HEK293 (cell line): ENCODE data around the gene PTH2.

Experiments used
- CTCF ChIA-PET: fragments of 350-600 bp; formaldehyde crosslinking; extraction: SDS; loops from one replicate; lab custom pipeline; 2021; ENCODE audit warnings: antibody characterized with exemption; lab: Yijun Ruan, JAX
- POLR2A ChIA-PET: fragments of 300-600 bp; formaldehyde crosslinking; extraction: SDS; loops from one replicate; lab custom pipeline; 2020; ENCODE audit warnings: antibody characterized with exemption, inconsistent platforms; lab: Yijun Ruan, JAX
- H3K27ac ChIP-seq: fragments of 200-500 bp; sonication (Bioruptor generic); 2 replicates; pipeline ENCODE4 v1.5.1; 2014; ENCODE audit warnings: low read depth, low read length, control low read depth, inconsistent platforms; ENCODE audit errors: extremely low read depth
- H3K36me3 ChIP-seq, 2 experiments: fragments of 200-500 bp in 1 of 2; sonication (Bioruptor generic) in 1 of 2; 1 replicate in 1 of 2; 2 replicates in 1 of 2; pipeline ENCODE4 v1.5.1; 2014 to 2017; ENCODE audit warnings: inconsistent platforms in 2 of 2, low read length in 2 of 2; ENCODE audit not compliant: control insufficient read depth in 2 of 2, insufficient read depth in 1 of 2
- H3K4me1 ChIP-seq: fragments of 200-500 bp; sonication (Bioruptor generic); 2 replicates; pipeline ENCODE4 v1.5.1; 2014; ENCODE audit warnings: mild to moderate bottlenecking, low read length, inconsistent platforms; ENCODE audit not compliant: control insufficient read depth, insufficient read depth
- H3K4me3 ChIP-seq: 2 replicates; pipeline ENCODE4 v1.5.1; 2011; ENCODE audit warnings: low read depth, mild to moderate bottlenecking, control low read depth, low read length, moderate library complexity
- H3K9me3 ChIP-seq: fragments of 200-500 bp; sonication (Bioruptor generic); 2 replicates; pipeline ENCODE4 v1.5.1; 2014; ENCODE audit warnings: low read depth, low read length, inconsistent platforms; ENCODE audit not compliant: control insufficient read depth, insufficient read depth
- GFI1B ChIP-seq: fragments of 450-650 bp; formaldehyde crosslinking; IDR thresholded peaks from 2 replicates; pipeline ENCODE4 v1.5.1; 2016; ENCODE audit warnings: missing biosample characterization, missing genetic modification characterization
- OVOL3 ChIP-seq: fragments of 450-650 bp; formaldehyde crosslinking; IDR thresholded peaks from 2 replicates; pipeline ENCODE4 v1.5.1; 2016; ENCODE audit warnings: missing biosample characterization, missing genetic modification characterization
- SCRT2 ChIP-seq: fragments of 450-650 bp; formaldehyde crosslinking; IDR thresholded peaks from 2 replicates; pipeline ENCODE4 v1.5.1; 2016; ENCODE audit warnings: missing biosample characterization, missing genetic modification characterization
- ZFP69B ChIP-seq: fragments of 450-650 bp; formaldehyde crosslinking; IDR thresholded peaks from 2 replicates; pipeline ENCODE4 v1.5.1; 2016; ENCODE audit warnings: missing biosample characterization, missing genetic modification characterization
- ZNF174 ChIP-seq: fragments of 450-650 bp; formaldehyde crosslinking; IDR thresholded peaks from 2 replicates; pipeline ENCODE4 v1.5.0; 2017; ENCODE audit warnings: missing biosample characterization, mild to moderate bottlenecking, missing genetic modification characterization
- ZNF221 ChIP-seq: fragments of 450-650 bp; formaldehyde crosslinking; IDR thresholded peaks from 2 replicates; pipeline ENCODE4 v1.5.1; 2017; ENCODE audit warnings: missing biosample characterization, missing genetic modification characterization, borderline replicate concordance
- ZNF266 ChIP-seq: fragments of 450-650 bp; formaldehyde crosslinking; IDR thresholded peaks from 2 replicates; pipeline ENCODE4 v1.5.1; 2016; ENCODE audit warnings: missing biosample characterization, missing genetic modification characterization, low read depth
- ZNF366 ChIP-seq: fragments of 450-650 bp; formaldehyde crosslinking; conservative IDR thresholded peaks from 2 replicates; pipeline ENCODE4 v1.5.1; 2016; ENCODE audit warnings: missing biosample characterization, missing genetic modification characterization
- ZNF416 ChIP-seq: fragments of 450-650 bp; formaldehyde crosslinking; IDR thresholded peaks from 2 replicates; pipeline ENCODE4 v1.5.1; 2016; ENCODE audit warnings: missing biosample characterization, missing genetic modification characterization
- ZNF548 ChIP-seq: fragments of 450-650 bp; formaldehyde crosslinking; IDR thresholded peaks from 2 replicates; pipeline ENCODE4 v1.5.1; 2016; ENCODE audit warnings: missing biosample characterization, missing genetic modification characterization
- ZNF549 ChIP-seq: fragments of 450-650 bp; IDR thresholded peaks from 2 replicates; pipeline ENCODE4 v1.5.1; 2018; ENCODE audit warnings: missing biosample characterization, missing genetic modification characterization, mild to moderate bottlenecking, inconsistent platforms, moderate library complexity
- ZNF560 ChIP-seq: fragments of 450-650 bp; formaldehyde crosslinking; IDR thresholded peaks from 2 replicates; pipeline ENCODE4 v1.5.1; 2017; ENCODE audit warnings: missing biosample characterization, missing genetic modification characterization, borderline replicate concordance
- ZNF645 ChIP-seq: fragments of 450-650 bp; formaldehyde crosslinking; IDR thresholded peaks from 2 replicates; pipeline ENCODE4; 2016; ENCODE audit warnings: missing biosample characterization, missing genetic modification characterization
- ZNF664 ChIP-seq: fragments of 450-650 bp; formaldehyde crosslinking; IDR thresholded peaks from 2 replicates; pipeline ENCODE4 v1.5.1; 2016; ENCODE audit warnings: missing biosample characterization, missing genetic modification characterization
- ZNF76 ChIP-seq: fragments of 450-650 bp; formaldehyde crosslinking; IDR thresholded peaks from 2 replicates; pipeline ENCODE4; 2016; ENCODE audit warnings: low read depth, missing biosample characterization, missing genetic modification characterization, borderline replicate concordance
- ZNF768 ChIP-seq: fragments of 450-650 bp; formaldehyde crosslinking; IDR thresholded peaks from 2 replicates; pipeline ENCODE4 v1.5.1; 2018; ENCODE audit warnings: missing biosample characterization, mild to moderate bottlenecking, missing genetic modification characterization
- TF ChIP-seq, protein P1 (sequence below): fragments of 450-650 bp; formaldehyde crosslinking; IDR thresholded peaks from 2 replicates; pipeline ENCODE4 v1.5.1; 2016; ENCODE audit warnings: missing biosample characterization, missing genetic modification characterization, borderline replicate concordance
- TF ChIP-seq, protein P2 (sequence below): fragments of 450-650 bp; formaldehyde crosslinking; IDR thresholded peaks from 2 replicates; pipeline ENCODE4 v1.5.1; 2016; ENCODE audit warnings: missing biosample characterization, missing genetic modification characterization

PTH2 gene

DNA sequence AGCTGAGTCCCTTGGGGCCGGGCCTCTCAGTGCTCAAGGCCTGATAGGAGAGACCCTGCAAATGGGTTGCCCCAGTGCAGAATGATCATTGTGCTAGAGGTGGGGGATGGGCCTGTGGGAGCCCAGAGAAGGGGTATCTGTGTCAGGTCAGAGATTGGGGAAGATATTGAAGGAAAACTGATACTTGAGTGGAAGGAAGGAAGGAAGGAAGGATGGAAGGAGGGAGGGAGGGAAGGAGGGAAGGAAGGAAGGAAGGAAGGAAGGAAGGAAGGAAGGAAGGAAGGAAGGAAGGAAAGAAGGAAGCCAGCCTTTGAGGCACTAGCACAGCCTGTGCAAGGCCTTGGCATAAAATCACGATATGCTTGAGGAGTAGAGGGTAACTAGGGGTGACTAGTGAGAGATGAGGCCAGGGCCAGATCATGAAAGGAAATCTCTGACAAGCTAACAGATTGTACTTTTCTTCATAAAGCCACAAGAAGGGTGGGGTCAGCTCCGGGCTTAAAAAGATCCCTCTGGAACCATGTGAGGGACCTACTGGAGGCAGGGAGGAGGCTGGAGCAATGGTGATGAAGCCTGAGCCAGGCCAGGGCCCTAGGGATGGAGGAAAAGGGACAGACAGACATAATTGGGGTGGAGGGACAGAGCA lies 11.4 kb downstream of the PTH2 start:
- peaks cover 2% of the 10 kb centered on the region; the same call in 1 of the 2 replicates for H3K4me1 ChIP-seq
- POLR2A ChIA-PET: interaction anchor here (1.2 kb wide), 1 partner anchor 20 kb away, joined by 5 read pairs; no protein-coding TSS in a partner anchor
- TF ChIP-seq ZNF266 (tag by site-specific recombination) (peak; percentile 31; the same call in 1 of the 2 replicates), OVOL3 (tag by site-specific recombination) (no peak), ZNF366 (tag by site-specific recombination) (peak; percentile 97)
- H3K9me3 ChIP-seq: no peaks in the 10 kb centered on the region
- H3K4me3 ChIP-seq: no peak overlapping the region
- CTCF ChIA-PET: interaction anchor here (0.8 to 6.9 kb wide), 3 partner anchors 9 to 186 kb away, joined by 4 to 28 read pairs (median 5); no protein-coding TSS in a partner anchor
- no peaks in the 10 kb centered on the region for H3K36me3 ChIP-seq
- no peak overlapping the region for H3K27ac ChIP-seq

DNA sequence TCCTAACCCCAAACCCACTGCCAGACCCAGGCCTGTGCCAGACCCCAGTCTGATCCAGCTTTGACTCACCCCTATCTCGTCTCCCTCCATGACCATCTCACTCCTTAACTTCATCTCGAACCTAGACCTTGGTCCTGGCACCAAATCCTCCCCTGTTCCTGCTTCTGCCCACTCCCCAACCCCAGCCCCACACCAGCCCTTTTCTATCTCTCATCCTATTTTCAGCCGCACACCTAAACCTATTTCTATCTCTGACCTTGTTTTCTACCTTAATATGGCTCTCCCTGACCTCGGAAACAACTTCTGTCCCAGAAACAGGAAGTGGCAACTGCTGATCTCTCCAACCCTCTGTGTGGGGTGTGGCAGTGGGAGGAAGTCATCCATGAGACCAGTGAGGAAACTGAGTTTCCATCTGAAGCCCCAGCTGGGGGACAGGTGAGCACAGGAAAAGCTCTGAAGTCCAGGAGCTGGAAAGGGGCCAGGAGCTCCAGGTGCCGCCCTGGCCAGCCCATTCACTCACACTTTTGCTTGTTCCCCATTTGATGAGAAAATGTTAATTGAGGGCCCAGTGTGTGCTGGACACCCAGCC lies 13.7 kb downstream of the PTH2 start:
- no peak for TF ChIP-seq ZNF664
- no peak for TF ChIP-seq ZNF549 (tag by site-specific recombination)
- no peak for TF ChIP-seq ZFP69B (tag by site-specific recombination)
- TF ChIP-seq, protein P1, sequence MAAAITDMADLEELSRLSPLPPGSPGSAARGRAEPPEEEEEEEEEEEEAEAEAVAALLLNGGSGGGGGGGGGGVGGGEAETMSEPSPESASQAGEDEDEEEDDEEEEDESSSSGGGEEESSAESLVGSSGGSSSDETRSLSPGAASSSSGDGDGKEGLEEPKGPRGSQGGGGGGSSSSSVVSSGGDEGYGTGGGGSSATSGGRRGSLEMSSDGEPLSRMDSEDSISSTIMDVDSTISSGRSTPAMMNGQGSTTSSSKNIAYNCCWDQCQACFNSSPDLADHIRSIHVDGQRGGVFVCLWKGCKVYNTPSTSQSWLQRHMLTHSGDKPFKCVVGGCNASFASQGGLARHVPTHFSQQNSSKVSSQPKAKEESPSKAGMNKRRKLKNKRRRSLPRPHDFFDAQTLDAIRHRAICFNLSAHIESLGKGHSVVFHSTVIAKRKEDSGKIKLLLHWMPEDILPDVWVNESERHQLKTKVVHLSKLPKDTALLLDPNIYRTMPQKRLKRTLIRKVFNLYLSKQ (tag by site-specific recombination): no peak
- TF ChIP-seq ZNF416 (tag by site-specific recombination): no peak
- no peak for TF ChIP-seq ZNF560 (tag by site-specific recombination)
- TF ChIP-seq ZNF645 (tag by site-specific recombination): no peak
- TF ChIP-seq ZNF76 (tag by site-specific recombination): no peak
- TF ChIP-seq, protein P2, sequence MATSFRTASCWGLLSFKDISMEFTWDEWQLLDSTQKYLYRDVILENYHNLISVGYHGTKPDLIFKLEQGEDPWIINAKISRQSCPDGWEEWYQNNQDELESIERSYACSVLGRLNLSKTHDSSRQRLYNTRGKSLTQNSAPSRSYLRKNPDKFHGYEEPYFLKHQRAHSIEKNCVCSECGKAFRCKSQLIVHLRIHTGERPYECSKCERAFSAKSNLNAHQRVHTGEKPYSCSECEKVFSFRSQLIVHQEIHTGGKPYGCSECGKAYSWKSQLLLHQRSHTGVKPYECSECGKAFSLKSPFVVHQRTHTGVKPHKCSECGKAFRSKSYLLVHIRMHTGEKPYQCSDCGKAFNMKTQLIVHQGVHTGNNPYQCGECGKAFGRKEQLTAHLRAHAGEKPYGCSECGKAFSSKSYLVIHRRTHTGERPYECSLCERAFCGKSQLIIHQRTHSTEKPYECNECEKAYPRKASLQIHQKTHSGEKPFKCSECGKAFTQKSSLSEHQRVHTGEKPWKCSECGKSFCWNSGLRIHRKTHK (tag by site-specific recombination): no peak
- TF ChIP-seq ZNF768 (tag by site-specific recombination): no peak
- TF ChIP-seq ZNF548 (tag by site-specific recombination): no peak
- no peak overlapping the region for H3K4me3 ChIP-seq
- H3K36me3 ChIP-seq: no peaks in the 10 kb centered on the region
- peaks cover 2% of the 10 kb centered on the region; the same call in 1 of the 2 replicates for H3K4me1 ChIP-seq
- H3K9me3 ChIP-seq: no peaks in the 10 kb centered on the region
- POLR2A ChIA-PET: no interaction called here
- CTCF ChIA-PET: interaction anchor here (0.7 to 6.9 kb wide), 5 partner anchors 11 to 183 kb away, joined by 3 to 28 read pairs (median 4); partner anchors contain the start of gene PIH1D1
- no peak overlapping the region for H3K27ac ChIP-seq

DNA sequence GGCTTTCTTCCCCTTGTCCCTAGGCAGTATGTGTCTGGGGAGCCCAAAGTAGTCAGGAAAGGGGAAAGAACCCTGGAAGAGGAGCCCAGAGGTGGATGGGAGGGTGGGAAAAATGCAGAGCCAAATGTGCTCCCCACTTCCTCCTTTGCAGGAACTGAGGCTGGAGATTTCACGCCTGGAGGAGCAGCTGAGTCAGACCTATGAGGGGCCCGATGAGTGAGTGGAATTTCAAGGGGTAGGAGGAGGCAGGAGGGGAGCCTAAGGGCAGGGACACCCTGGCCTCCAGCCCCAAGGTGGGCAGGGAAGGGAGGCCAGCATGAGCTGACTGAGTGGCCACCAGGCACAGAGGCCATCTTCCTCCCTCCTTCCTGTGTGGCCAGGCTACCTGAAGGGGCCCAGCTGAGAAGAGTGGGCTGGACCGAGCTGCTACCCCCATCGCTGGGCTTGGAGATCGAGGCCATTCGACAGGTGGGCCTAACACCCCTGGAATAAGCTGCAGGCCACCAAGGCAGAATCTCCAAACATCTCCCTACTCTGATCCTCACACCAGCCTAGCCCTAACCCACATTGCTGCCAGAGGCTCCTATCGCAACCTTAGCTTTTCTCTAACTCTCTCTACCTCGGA lies 14.3 kb downstream of the PTH2 start:
- POLR2A ChIA-PET: no interaction called here
- H3K27ac ChIP-seq: no peak overlapping the region
- H3K4me3 ChIP-seq: no peak overlapping the region
- peak; percentile 71 for TF ChIP-seq SCRT2 (tag by site-specific recombination)
- no peak for TF ChIP-seq ZNF221
- TF ChIP-seq GFI1B (tag by site-specific recombination): no peak
- TF ChIP-seq ZNF174: no peak
- TF ChIP-seq, all 188 proteins: peak for 1
- CTCF ChIA-PET: interaction anchor here (0.8 to 6.9 kb wide), 3 partner anchors 12 to 108 kb away, joined by 3 to 28 read pairs (median 11); no protein-coding TSS in a partner anchor
- H3K36me3 ChIP-seq: no peaks in the 10 kb centered on the region
- H3K9me3 ChIP-seq: no peaks in the 10 kb centered on the region
- H3K4me1 ChIP-seq: peaks cover 4% of the 10 kb centered on the region; the same call in 1 of the 2 replicates
